RPMI8226 (cell line): ENCODE measurements around the gene ITPRIPL2.

Source experiments
- DNase-seq: peaks from one replicate; pipeline ENCODE4 v3.0.0-alpha.2; 2015

Gene ITPRIPL2

GRCh38 chr16:19145010-19145409 is 31.2 kb downstream of the ITPRIPL2 start:
- DNase-seq = no peak

- no peak for DNase-seq
Observed at GRCh38 chr16:19147126-19147525, 33.4 kb downstream of the ITPRIPL2 start.

- DNase-seq = no peak
Observed at GRCh38 chr16:19147627-19148026, 33.9 kb downstream of the ITPRIPL2 start.

GRCh38 chr16:19148189-19148588 is 34.4 kb downstream of the ITPRIPL2 start:
- DNase-seq = no peak

GRCh38 chr16:19151310-19151709 is 37.5 kb downstream of the ITPRIPL2 start:
- no peak for DNase-seq

- DNase-seq = no peak
Observed at GRCh38 chr16:19152042-19152441, 38.3 kb downstream of the ITPRIPL2 start.

GRCh38 chr16:19153876-19154275 is 40.1 kb downstream of the ITPRIPL2 start:
- peak; percentile 64 for DNase-seq

- no peak for DNase-seq
Observed at GRCh38 chr16:19162085-19162484, 48.3 kb downstream of the ITPRIPL2 start.

- no peak for DNase-seq
Observed at GRCh38 chr16:19163215-19163614, 49.5 kb downstream of the ITPRIPL2 start.

GRCh38 chr16:19164285-19164684 is 50.5 kb downstream of the ITPRIPL2 start:
- no peak for DNase-seq

GRCh38 chr16:19165101-19165500 is 51.3 kb downstream of the ITPRIPL2 start:
- no peak for DNase-seq

- DNase-seq = peak; percentile 34
Observed at GRCh38 chr16:19166500-19166899, 52.7 kb downstream of the ITPRIPL2 start.

- peak; percentile 87 for DNase-seq
Observed at GRCh38 chr16:19167710-19168370, 54.1 kb downstream of the ITPRIPL2 start, which contains the start of gene SYT17. Gene SYT17 (plus strand): TSS chr16:19168240. CDS start chr16:19168647, 407 bp downstream.

- DNase-seq = peak; percentile 67
Observed at GRCh38 chr16:19168371-19169081, 54.8 kb downstream of the ITPRIPL2 start.

- DNase-seq = no peak
Observed at GRCh38 chr16:19169082-19169639, 55.4 kb downstream of the ITPRIPL2 start.

GRCh38 chr16:19170043-19170655 is 56.4 kb downstream of the ITPRIPL2 start:
- peak; percentile 32 for DNase-seq
